Gastroesophageal sphincter (tissue), 4 donors: ENCODE measurements around the gene TNFRSF9. TPM values are rescaled to one million over a fixed set of nuclear protein-coding genes. Genes with fewer than 3 reads are reported as not detected.
"Not testable (repeated sequence)": the region's sequence is repeated elsewhere in the genome, so short reads cannot be mapped to it uniquely, and the experiment has no call there.

Experiments
- ATAC-seq: fragments of 150-250 bp; one replicate; pipeline ENCODE4 v1.9.1; 2016; ENCODE audit warnings: mild to moderate bottlenecking, moderate library complexity
- H3K27ac ChIP-seq, 4 donors: fragments of 200-600 bp; sonication (generic) in 3 of 4; 1 replicate in 3 of 4; 2 replicates in 1 of 4; pipeline ENCODE4 v1.5.1; 2016 to 2019
- H3K27me3 ChIP-seq: fragments of 200-600 bp; sonication (generic); one replicate; pipeline ENCODE4 v1.5.1; 2019
- H3K36me3 ChIP-seq, 2 donors: fragments of 200-600 bp; sonication (generic); one replicate each; pipeline ENCODE4 v1.5.1; 2019; ENCODE audit warnings: control low read depth in 1 of 2
- H3K4me1 ChIP-seq, 3 donors: fragments of 200-600 bp; sonication (generic); 1 replicate in 2 of 3; 2 replicates in 1 of 3; pipeline ENCODE4 v1.5.1; 2016 to 2019; ENCODE audit warnings: control low read depth in 2 of 3
- H3K4me3 ChIP-seq, 2 donors: fragments of 200-600 bp; sonication (generic); one replicate each; pipeline ENCODE4 v1.5.1; 2019; ENCODE audit warnings: mild to moderate bottlenecking in 1 of 2, moderate library complexity in 1 of 2
- H3K9me3 ChIP-seq, 3 donors: fragments of 200-600 bp; sonication (generic); one replicate each; pipeline ENCODE4 v1.5.1; 2017 to 2019; ENCODE audit warnings: control low read depth in 2 of 3
- EP300 ChIP-seq: sonication (generic); formaldehyde crosslinking; IDR thresholded peaks from one replicate; pipeline ENCODE4 v1.6.1; 2017; ENCODE audit warnings: antibody characterized with exemption, mild to moderate bottlenecking
- POLR2A ChIP-seq, 2 donors: fragments of 450-650 bp; IDR thresholded peaks; one replicate each; pipeline ENCODE4 v1.6.1; 2017; ENCODE audit warnings: antibody characterized with exemption in 2 of 2, mild to moderate bottlenecking in 2 of 2, moderate library complexity in 1 of 2
- POLR2AphosphoS5 ChIP-seq: sonication (generic); formaldehyde crosslinking; IDR thresholded peaks from one replicate; pipeline ENCODE4 v1.6.1; 2017; ENCODE audit warnings: antibody characterized with exemption
- WGBS, 2 donors: methylation state at CpG; one replicate each; pipeline ENCODE4 v1.1.5; 2018; ENCODE audit warnings: low coverage in 1 of 2; 5-methylcytosine and 5-hydroxymethylcytosine counted together
- total RNA-seq, 4 donors: library from RNA; depleted of rRNA; stranded (reverse); fragments of >200 nt; gene quantifications; one replicate each; pipeline ENCODE4 v1.1.0, GENCODE V29; 2016
- TF ChIP-seq, protein P1 (sequence below), 4 experiments: fragments of 200-600 bp in 2 of 4; fragments of 450-650 bp in 2 of 4; sonication (generic) in 1 of 4; IDR thresholded peaks; one replicate each; pipeline ENCODE4 v1.5.1; 2017 to 2019; ENCODE audit warnings: antibody characterized with exemption in 4 of 4, mild to moderate bottlenecking in 2 of 4, moderate library complexity in 2 of 4

Gene TNFRSF9
- total RNA-seq, 4 donors from 2014 or later, result 0.13 to 0.31 TPM; not detected in 2

GRCh38 chr1:7928247-7928646 lies 12.4 kb downstream of the TNFRSF9 start:
- TF ChIP-seq POLR2AphosphoS5, result no peak
- TF ChIP-seq EP300, result no peak
- TF ChIP-seq, protein P1, sequence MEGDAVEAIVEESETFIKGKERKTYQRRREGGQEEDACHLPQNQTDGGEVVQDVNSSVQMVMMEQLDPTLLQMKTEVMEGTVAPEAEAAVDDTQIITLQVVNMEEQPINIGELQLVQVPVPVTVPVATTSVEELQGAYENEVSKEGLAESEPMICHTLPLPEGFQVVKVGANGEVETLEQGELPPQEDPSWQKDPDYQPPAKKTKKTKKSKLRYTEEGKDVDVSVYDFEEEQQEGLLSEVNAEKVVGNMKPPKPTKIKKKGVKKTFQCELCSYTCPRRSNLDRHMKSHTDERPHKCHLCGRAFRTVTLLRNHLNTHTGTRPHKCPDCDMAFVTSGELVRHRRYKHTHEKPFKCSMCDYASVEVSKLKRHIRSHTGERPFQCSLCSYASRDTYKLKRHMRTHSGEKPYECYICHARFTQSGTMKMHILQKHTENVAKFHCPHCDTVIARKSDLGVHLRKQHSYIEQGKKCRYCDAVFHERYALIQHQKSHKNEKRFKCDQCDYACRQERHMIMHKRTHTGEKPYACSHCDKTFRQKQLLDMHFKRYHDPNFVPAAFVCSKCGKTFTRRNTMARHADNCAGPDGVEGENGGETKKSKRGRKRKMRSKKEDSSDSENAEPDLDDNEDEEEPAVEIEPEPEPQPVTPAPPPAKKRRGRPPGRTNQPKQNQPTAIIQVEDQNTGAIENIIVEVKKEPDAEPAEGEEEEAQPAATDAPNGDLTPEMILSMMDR (IDR thresholded peaks at IDR 0.05), result no peak
- TF ChIP-seq POLR2A (IDR thresholded peaks at IDR 0.05), result no peak
- WGBS, 2 donors, result 83 to 95% methylated on average over 4 of the region's 4 CpGs
- Histone ChIP-seq H3K4me1 (no peaks in the 10 kb centered on the region), H3K27ac (no peak overlapping the region), H3K4me3 (no peak overlapping the region), H3K36me3 (no peaks in the 10 kb centered on the region), H3K27me3 (peaks cover 75% of the 10 kb centered on the region), H3K9me3 (no peaks in the 10 kb centered on the region)
- no peak for ATAC-seq

DNA sequence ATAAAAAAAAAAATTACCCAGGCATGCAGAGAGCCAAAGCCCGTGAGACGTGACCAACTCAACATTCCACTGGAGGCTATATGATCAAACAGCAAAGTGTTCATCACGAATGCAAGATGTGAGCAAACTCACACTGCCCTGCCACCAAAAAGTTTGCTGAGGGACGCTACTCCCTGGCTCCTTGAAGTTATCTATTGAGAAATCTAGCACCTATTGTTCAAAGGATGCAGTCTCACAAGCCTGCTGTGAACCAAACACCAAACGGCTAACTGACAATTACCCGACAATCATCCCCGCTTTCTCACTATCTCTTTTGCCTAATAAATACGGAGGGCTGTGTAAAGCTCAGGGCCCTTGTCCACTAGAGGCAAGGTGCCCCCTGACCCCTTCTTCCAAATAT lies 13.6 kb downstream of the TNFRSF9 start:
- 8 to 58% methylated on average over 5 to 8 of the region's 8 CpGs for WGBS, 2 donors
- H3K4me3 ChIP-seq, H3K4me1 ChIP-seq, ATAC-seq, H3K27ac ChIP-seq, H3K9me3 ChIP-seq, H3K36me3 ChIP-seq: not testable (repeated sequence)
- peaks cover 68% of the 10 kb centered on the region for H3K27me3 ChIP-seq

- Histone ChIP-seq H3K27ac (no peak overlapping the region), H3K36me3 (no peaks in the 10 kb centered on the region), H3K9me3 (no peaks in the 10 kb centered on the region), H3K4me1 (no peaks in the 10 kb centered on the region), H3K27me3 (peaks cover 32% of the 10 kb centered on the region), H3K4me3 (no peak overlapping the region)
- ATAC-seq, result no peak
- no peak for TF ChIP-seq POLR2AphosphoS5
- TF ChIP-seq POLR2A (IDR thresholded peaks at IDR 0.05), result no peak
- TF ChIP-seq EP300, result no peak
- TF ChIP-seq, protein P1 (IDR thresholded peaks at IDR 0.05), result no peak
- 81 to 91% methylated on average over 5 of the region's 6 CpGs for WGBS, 2 donors
These were observed 18.3 kb downstream of the TNFRSF9 start for GRCh38 chr1:7922301-7922700.

- Histone ChIP-seq H3K4me1 (no peaks in the 10 kb centered on the region), H3K4me3 (no peak overlapping the region), H3K9me3 (no peaks in the 10 kb centered on the region), H3K36me3 (no peaks in the 10 kb centered on the region), H3K27ac (no peak overlapping the region), H3K27me3 (peaks cover 27% of the 10 kb centered on the region)
- WGBS, 2 donors, result 84 to 100% methylated on average over 1 to 6 of the region's 7 CpGs
- ATAC-seq, result no peak
- TF ChIP-seq POLR2AphosphoS5, result no peak
- no peak for TF ChIP-seq POLR2A (IDR thresholded peaks at IDR 0.05)
- TF ChIP-seq EP300, result no peak
- TF ChIP-seq, protein P1 (IDR thresholded peaks at IDR 0.05), result no peak
These were observed 18.8 kb downstream of the TNFRSF9 start for GRCh38 chr1:7921796-7922195.

DNA sequence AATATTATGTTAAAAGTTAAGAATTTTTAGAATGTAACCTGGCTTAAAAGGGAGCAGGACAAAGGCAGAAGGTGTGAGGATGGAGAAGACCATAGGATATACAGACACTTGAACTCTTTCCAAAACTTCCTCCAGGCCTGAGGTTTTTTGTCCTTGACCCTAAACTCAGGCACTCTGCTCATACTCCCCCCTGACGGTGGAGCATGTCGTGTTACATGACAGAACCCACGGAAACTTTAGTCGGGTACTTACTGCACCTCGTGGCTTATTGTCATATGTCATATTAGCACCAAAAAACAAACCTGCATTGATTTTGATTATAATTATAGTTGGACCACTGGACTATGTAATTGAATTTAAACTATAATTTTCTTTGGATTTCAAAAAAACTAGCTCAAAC lies 20.8 kb downstream of the TNFRSF9 start:
- H3K27ac ChIP-seq, result no peak overlapping the region
- TF ChIP-seq, protein P1 (IDR thresholded peaks at IDR 0.05), result no peak
- TF ChIP-seq POLR2AphosphoS5, result no peak
- no peak for TF ChIP-seq EP300
- no peak for TF ChIP-seq POLR2A (IDR thresholded peaks at IDR 0.05)
- H3K27me3 ChIP-seq, result peaks cover 23% of the 10 kb centered on the region
- no peak for ATAC-seq
- 72 to 93% methylated on average over 4 to 5 of the region's 5 CpGs for WGBS, 2 donors
- no peak overlapping the region for H3K4me3 ChIP-seq
- no peaks in the 10 kb centered on the region for H3K4me1 ChIP-seq
- H3K36me3 ChIP-seq, result no peaks in the 10 kb centered on the region
- no peaks in the 10 kb centered on the region for H3K9me3 ChIP-seq

DNA sequence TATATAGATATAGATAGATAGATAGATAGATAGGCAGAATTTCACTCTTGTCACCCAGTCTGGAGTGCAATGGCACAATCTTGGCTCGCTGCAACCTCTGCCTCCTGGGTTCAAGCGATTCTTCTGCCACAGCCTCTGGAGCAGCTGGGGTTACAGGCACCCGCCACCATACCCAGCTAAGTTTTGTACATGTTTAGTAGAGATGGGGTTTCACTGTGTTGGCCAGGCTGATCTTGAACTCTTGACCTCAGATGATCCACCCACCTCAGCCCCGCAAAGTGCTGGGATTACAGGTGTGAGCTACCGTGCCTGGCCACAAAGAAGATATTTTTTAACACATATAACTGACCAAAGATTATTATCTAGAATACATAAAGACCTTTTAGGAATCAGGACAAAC lies 22.7 kb downstream of the TNFRSF9 start:
- not testable (repeated sequence) for H3K4me3 ChIP-seq, ATAC-seq, H3K4me1 ChIP-seq, H3K9me3 ChIP-seq, H3K36me3 ChIP-seq, H3K27ac ChIP-seq
- peaks cover 28% of the 10 kb centered on the region for H3K27me3 ChIP-seq
- 88% methylated on average over 5 of the region's 5 CpGs; no CpG with 5 or more reads in 1 of the 2 donors for WGBS, 2 donors
